Stimulated activated CD8-positive, alpha-beta memory T cell treated with anti-CD3 and anti-CD28 coated beads, Interleukin-15, amount 100 ng/mL, for 24 hours (primary cell): Measurements from ENCODE around the gene STIP1.

Source experiments
- DNase-seq: peaks from one replicate; pipeline ENCODE4 v3.0.0-alpha.2; 2020; ENCODE audit warnings: low read depth

STIP1 gene

GRCh38 chr11:64251016-64251752, 65.2 kb downstream of the STIP1 start, which contains the start of gene PLCB3:
Gene PLCB3, plus strand, starts transcription at chr11:64251530. Its CDS starts 120 bp downstream, at chr11:64251650.
- peak; percentile 65 for DNase-seq

GRCh38 chr11:64251753-64252002, 65.7 kb downstream of the STIP1 start:
- no peak for DNase-seq

- no peak for DNase-seq
Observed at GRCh38 chr11:64252003-64252872, 66.3 kb downstream of the STIP1 start.

GRCh38 chr11:64253043-64253442, 67.1 kb downstream of the STIP1 start:
- no peak for DNase-seq

- DNase-seq, result no peak
Observed at GRCh38 chr11:64253481-64253880, 67.5 kb downstream of the STIP1 start.
